ENCODE results near the gene NUFIP1.

The NUFIP1 gene

GRCh38 chr13:44921246-44921877 lies 67.9 kb downstream of the NUFIP1 start:
- no peak for DNase-seq (ENCODE audit: low read depth)
- no peak for TF ChIP-seq CTCF (conservative IDR thresholded peaks at IDR 0.05; ENCODE audit: low read depth, low read length)
- H3K4me3 ChIP-seq (ENCODE audit: low read depth, low read length) = no peak overlapping the region

- TF ChIP-seq CTCF (conservative IDR thresholded peaks at IDR 0.05; ENCODE audit: low read depth, low read length) = no peak
- H3K4me3 ChIP-seq (ENCODE audit: low read depth, low read length) = no peak overlapping the region
- no peak for DNase-seq (ENCODE audit: low read depth)
Measured at GRCh38 chr13:44920013-44920412, 69.3 kb downstream of the NUFIP1 start.

GRCh38 chr13:44919104-44919804 lies 70.0 kb downstream of the NUFIP1 start:
- no peak for TF ChIP-seq CTCF (conservative IDR thresholded peaks at IDR 0.05; ENCODE audit: low read depth, low read length)
- H3K4me3 ChIP-seq (ENCODE audit: low read depth, low read length) = no peak overlapping the region
- DNase-seq (ENCODE audit: low read depth) = peak; percentile 39

- H3K4me3 ChIP-seq (ENCODE audit: low read depth, low read length) = peak overlapping the region; percentile 61
- peak; percentile 76 for TF ChIP-seq CTCF (conservative IDR thresholded peaks at IDR 0.05; ENCODE audit: low read depth, low read length)
- no peak for DNase-seq (ENCODE audit: low read depth)
Measured at GRCh38 chr13:44918326-44919103, 70.8 kb downstream of the NUFIP1 start.

GRCh38 chr13:44917589-44918325 lies 71.5 kb downstream of the NUFIP1 start:
- peak; percentile 98 for DNase-seq (ENCODE audit: low read depth)
- peak; percentile 52 for TF ChIP-seq CTCF (conservative IDR thresholded peaks at IDR 0.05; ENCODE audit: low read depth, low read length)
- peak overlapping the region; percentile 61 for H3K4me3 ChIP-seq (ENCODE audit: low read depth, low read length)

GRCh38 chr13:44912278-44913016 lies 76.8 kb downstream of the NUFIP1 start:
- TF ChIP-seq CTCF (conservative IDR thresholded peaks at IDR 0.05; ENCODE audit: low read depth, low read length) = no peak
- DNase-seq (ENCODE audit: low read depth) = no peak

More at GRCh38 chr13:44912278-44913016, 76.8 kb downstream of the NUFIP1 start:
- no peak overlapping the region for H3K4me3 ChIP-seq (ENCODE audit: low read depth, low read length)

Data from choroid plexus epithelial cell (primary cell).